Liver (tissue), 9 donors: ENCODE data around the gene CDK5RAP3. TPM values are rescaled to one million over a fixed set of nuclear protein-coding genes. Genes with fewer than 3 reads are reported as not detected.

Source experiments
- DNase-seq: peaks from one replicate; pipeline ENCODE4 v3.0.0-alpha.2; 2017; ENCODE audit warnings: low spot score
- H3K27ac ChIP-seq, 2 donors: one replicate each; pipeline ENCODE4 v1.7.0; 2013; ENCODE audit warnings: inconsistent platforms in 2 of 2, low read length in 2 of 2, control low read depth in 1 of 2, low read depth in 1 of 2, mild to moderate bottlenecking in 1 of 2
- H3K27me3 ChIP-seq, 4 donors: one replicate each; pipeline versions ENCODE4 v1.6.1 to v1.7.0; 2013; ENCODE audit warnings: low read length in 3 of 4, inconsistent platforms in 1 of 4, mild to moderate bottlenecking in 1 of 4, moderate library complexity in 1 of 4; ENCODE audit not compliant: control insufficient read depth in 4 of 4, insufficient read depth in 4 of 4
- H3K36me3 ChIP-seq, 4 donors: one replicate each; pipeline versions ENCODE4 v1.6.1 to v1.7.0; 2013; ENCODE audit warnings: low read length in 3 of 4, mild to moderate bottlenecking in 3 of 4, low read depth in 1 of 4, moderate library complexity in 1 of 4; ENCODE audit not compliant: control insufficient read depth in 4 of 4, insufficient read depth in 3 of 4
- H3K4me1 ChIP-seq, 4 donors: one replicate each; pipeline versions ENCODE4 v1.6.1 to v1.7.0; 2013; ENCODE audit warnings: low read length in 3 of 4, mild to moderate bottlenecking in 3 of 4, moderate library complexity in 1 of 4; ENCODE audit not compliant: control insufficient read depth in 4 of 4, insufficient read depth in 4 of 4
- H3K4me3 ChIP-seq, 3 donors: one replicate each; pipeline versions ENCODE4 v1.6.1 to v1.7.0; 2013; ENCODE audit warnings: low read length in 3 of 3, control low read depth in 1 of 3, low read depth in 1 of 3, mild to moderate bottlenecking in 1 of 3
- H3K9ac ChIP-seq, 2 donors: one replicate each; pipeline ENCODE4 v1.7.0; 2013; ENCODE audit warnings: low read length in 2 of 2, mild to moderate bottlenecking in 2 of 2, moderate library complexity in 2 of 2, control low read depth in 1 of 2, low read depth in 1 of 2
- H3K9me3 ChIP-seq, 4 donors: one replicate each; pipeline versions ENCODE4 v1.6.1 to v1.7.0; 2013; ENCODE audit warnings: low read length in 3 of 4; ENCODE audit not compliant: control insufficient read depth in 4 of 4
- ATF3 ChIP-seq: IDR thresholded peaks from 2 replicates; pipeline ENCODE4 v1.6.1; 2016; ENCODE audit warnings: antibody characterized with exemption
- CTCF ChIP-seq: fragments of 150-350 bp; IDR thresholded peaks from 2 replicates; pipeline ENCODE4 v1.5.1; 2017; ENCODE audit warnings: improper control_type of control experiment, low read depth, low read length; ENCODE audit not compliant: missing input control
- EGR1 ChIP-seq, 2 donors: IDR thresholded peaks; 2 replicates each; pipeline ENCODE4 v1.6.1; 2016 to 2018; ENCODE audit warnings: antibody characterized with exemption in 2 of 2, low read depth in 2 of 2
- FOXA1 ChIP-seq: IDR thresholded peaks from 2 replicates; pipeline ENCODE4 v1.6.1; 2016; ENCODE audit warnings: antibody characterized with exemption
- FOXA2 ChIP-seq: IDR thresholded peaks from 2 replicates; pipeline ENCODE4 v1.6.1; 2016; ENCODE audit warnings: antibody characterized with exemption
- HNF4A ChIP-seq, 2 donors: conservative IDR thresholded peaks; 2 replicates each; pipeline ENCODE4 v1.6.1; 2016; ENCODE audit warnings: antibody characterized with exemption in 2 of 2, mild to moderate bottlenecking in 2 of 2
- NR2F2 ChIP-seq: IDR thresholded peaks from 2 replicates; pipeline ENCODE4 v1.6.1; 2016; ENCODE audit warnings: antibody characterized with exemption
- RAD21 ChIP-seq, 2 donors: IDR thresholded peaks; 2 replicates each; pipeline ENCODE4 v1.6.1; 2016; ENCODE audit warnings: antibody characterized with exemption in 2 of 2, mild to moderate bottlenecking in 2 of 2
- REST ChIP-seq: IDR thresholded peaks from 2 replicates; pipeline ENCODE4 v1.6.1; 2016; ENCODE audit warnings: antibody characterized with exemption, mild to moderate bottlenecking
- RXRA ChIP-seq, 2 donors: IDR thresholded peaks; 2 replicates each; pipeline ENCODE4 v1.6.1; 2017 to 2018; ENCODE audit warnings: antibody characterized with exemption in 2 of 2, mild to moderate bottlenecking in 1 of 2
- SP1 ChIP-seq: IDR thresholded peaks from 2 replicates; pipeline ENCODE4 v1.6.1; 2018; ENCODE audit warnings: antibody characterized with exemption, mild to moderate bottlenecking
- TAF1 ChIP-seq: conservative IDR thresholded peaks from 2 replicates; pipeline ENCODE4 v1.6.1; 2016; ENCODE audit warnings: antibody characterized with exemption, mild to moderate bottlenecking
- YY1 ChIP-seq: IDR thresholded peaks from 2 replicates; pipeline ENCODE4 v1.6.1; 2016; ENCODE audit warnings: antibody characterized with exemption, mild to moderate bottlenecking
- ZBTB33 ChIP-seq: IDR thresholded peaks from 2 replicates; pipeline ENCODE4 v1.6.1; 2016; ENCODE audit warnings: antibody characterized with exemption
- WGBS: extraction: QIAGEN DNeasy Blood & Tissue Kit; methylation state at CpG from one replicate; pipeline ENCODE4 v1.1.7; 2013; 5-methylcytosine and 5-hydroxymethylcytosine counted together
- polyA plus RNA-seq, 2 donors: library from polyadenylated mRNA; stranded (reverse) in 1 of 2; unstranded in 1 of 2; fragments of 200-250 nt in 1 of 2; fragments of >200 nt in 1 of 2; fragmentation: Nextera tagmentation in 1 of 2; extraction: Ambion mirVana in 1 of 2; gene quantifications; one replicate each; pipeline versions ENCODE4 v1.2.1 to v1.2.3, GENCODE V29; 2013 to 2015
- total RNA-seq, 2 donors: library from RNA; depleted of rRNA; stranded (reverse); fragments of >200 nt; gene quantifications; one replicate each; pipeline ENCODE4 v1.2.3, GENCODE V29; 2014
- donor health status: healthy.
- donor health status: healthy.
- donor health status: healthy.
- donor health status: healthy.
- donor health status: healthy.

The CDK5RAP3 gene
- total and polyA plus RNA-seq, 4 donors: 44.6 to 120 (median 74.7) TPM

GRCh38 chr17:48012654-48013053 lies 41.7 kb downstream of the CDK5RAP3 start:
- Histone ChIP-seq H3K27ac (no peak overlapping the region), H3K9me3 (peaks cover 0 to 2% (median 0%) of the 10 kb centered on the region in 4 donors), H3K4me3 (no peak overlapping the region), H3K4me1 (peaks cover 2 to 11% (median 8%) of the 10 kb centered on the region in 4 donors), H3K36me3 (no peaks in the 10 kb centered on the region), H3K27me3 (peaks cover 0 to 14% (median 1%) of the 10 kb centered on the region in 4 donors), H3K9ac (no peak overlapping the region)
- WGBS: 51% methylated on average over 5 of the region's 5 CpGs
- no peak for DNase-seq
- TF ChIP-seq NR2F2 (no peak), ZBTB33 (no peak), HNF4A (conservative IDR thresholded peaks at IDR 0.05) (no peak), CTCF (no peak), ATF3 (no peak), REST (no peak), FOXA2 (no peak), YY1 (no peak), TAF1 (no peak), RXRA (IDR thresholded peaks at IDR 0.05) (no peak), RAD21 (IDR thresholded peaks at IDR 0.05) (no peak), SP1 (no peak), EGR1 (IDR thresholded peaks at IDR 0.05; ENCODE audit: low read depth in 2 of 2) (no peak)

GRCh38 chr17:48013876-48014594 lies 43.1 kb downstream of the CDK5RAP3 start:
- Histone ChIP-seq H3K9ac (no peak overlapping the region), H3K27ac (no peak overlapping the region), H3K4me3 (no peak overlapping the region), H3K36me3 (no peaks in the 10 kb centered on the region), H3K4me1 (peaks cover 2 to 11% (median 8%) of the 10 kb centered on the region in 4 donors), H3K27me3 (peaks cover 0 to 14% (median 1%) of the 10 kb centered on the region in 4 donors), H3K9me3 (peaks cover 0 to 2% (median 0%) of the 10 kb centered on the region in 4 donors)
- no peak for DNase-seq
- TF ChIP-seq FOXA1 (no peak), HNF4A (conservative IDR thresholded peaks at IDR 0.05) (no peak)
- 90% methylated on average over 6 of the region's 6 CpGs for WGBS
